ENCODE measurements around the gene THRSP.

GRCh38 chr11:78041843-78042440, 21.7 kb upstream of the THRSP start:
- TF ChIP-seq CTCF (IDR thresholded peaks at IDR 0.05) (no peak), JUND (IDR thresholded peaks at IDR 0.05) (no peak), POLR2AphosphoS5 (IDR thresholded peaks at IDR 0.05; ENCODE audit: low read depth, low read length) (no peak), RAD21 (IDR thresholded peaks at IDR 0.05; ENCODE audit: low read length) (no peak), IRF3 (IDR thresholded peaks at IDR 0.05; ENCODE audit: low read depth, low read length) (no peak), FOXJ3 (CRISPR knock-in tag; IDR thresholded peaks at IDR 0.05) (no peak), EZH2phosphoT487 (IDR thresholded peaks at IDR 0.05; ENCODE audit: borderline replicate concordance, low read depth) (no peak), NFIC (IDR thresholded peaks at IDR 0.05; ENCODE audit: borderline replicate concordance) (no peak), USF1 (IDR thresholded peaks at IDR 0.05; ENCODE audit: borderline replicate concordance, low read depth) (no peak)

Measured in SK-N-SH (cell line).